B cell (primary cell): ENCODE data around the gene ZNF445. TPM values are rescaled to one million over a fixed set of nuclear protein-coding genes. Genes with fewer than 3 reads are reported as not detected.

ENCODE experiments used
- ATAC-seq: fragments of 200-7000 bp; cut with Tn5 transposase; one replicate; pipeline ENCODE4 v1.10.0; 2021; ENCODE audit warnings: low read depth, mild to moderate bottlenecking, moderate number of reproducible peaks, moderate library complexity
- CTCF ChIA-PET: fragments of 350-600 bp; sonication (Branson Sonifier 250); formaldehyde crosslinking; loops from one replicate; lab custom pipeline; 2021; ENCODE audit warnings: antibody characterized with exemption, inconsistent platforms; lab: Charles Lee
- POLR2A ChIA-PET: fragments of 350-600 bp; sonication (Branson Sonifier 250); formaldehyde crosslinking; loops from one replicate; lab custom pipeline; 2021; ENCODE audit warnings: antibody characterized with exemption; lab: Charles Lee
- DNase-seq: peaks from one replicate; pipeline ENCODE4 v3.0.0; 2013
- H2AFZ ChIP-seq: 2 replicates; pipeline ENCODE4 v1.6.1; 2012; ENCODE audit warnings: mild to moderate bottlenecking, low read depth, low read length; ENCODE audit not compliant: insufficient read depth, poor library complexity, severe bottlenecking
- H3K27ac ChIP-seq, 2 donors: 1 replicate in 1 of 2; 2 replicates in 1 of 2; pipeline ENCODE4 v1.5.1; 2012 to 2013; ENCODE audit warnings: low read length in 2 of 2, mild to moderate bottlenecking in 2 of 2, moderate library complexity in 1 of 2
- H3K27me3 ChIP-seq, 4 experiments: fragments of 200-600 bp in 1 of 4; sonication (generic) in 1 of 4; replicated peaks in 1 of 4; 1 replicate in 2 of 4; 2 replicates in 2 of 4; pipeline versions ENCODE4 v1.6.1 to v1.7.0; 2013 to 2016; ENCODE audit warnings: low read length in 3 of 4, mild to moderate bottlenecking in 2 of 4, mixed read lengths in 1 of 4, moderate library complexity in 1 of 4; ENCODE audit not compliant: insufficient read depth in 4 of 4, control insufficient read depth in 3 of 4; ENCODE audit errors: control extremely low read depth in 1 of 4
- H3K36me3 ChIP-seq, 2 experiments: replicated peaks in 1 of 2; 1 replicate in 1 of 2; 2 replicates in 1 of 2; pipeline versions ENCODE4 v1.6.1 to v1.7.1; 2013; ENCODE audit warnings: low read length in 1 of 2; ENCODE audit not compliant: insufficient read depth in 2 of 2, control insufficient read depth in 1 of 2; ENCODE audit errors: control extremely low read depth in 1 of 2, extremely low read depth in 1 of 2
- H3K4me1 ChIP-seq, 2 donors: fragments of 200-600 bp in 1 of 2; sonication (generic) in 1 of 2; 1 replicate in 1 of 2; 2 replicates in 1 of 2; pipeline versions ENCODE4 v1.5.1 to v1.6.1; 2013 to 2017; ENCODE audit warnings: low read length in 2 of 2; ENCODE audit not compliant: control insufficient read depth in 2 of 2, insufficient read depth in 2 of 2
- H3K4me2 ChIP-seq: replicated peaks from 2 replicates; pipeline ENCODE3; 2012; ENCODE audit warnings: mild to moderate bottlenecking, low read depth, low read length; ENCODE audit not compliant: poor library complexity, severe bottlenecking
- H3K4me3 ChIP-seq, 5 experiments: fragments of 200-600 bp in 1 of 5; sonication (generic) in 1 of 5; 1 replicate in 3 of 5; 2 replicates in 2 of 5; pipeline versions ENCODE4 v1.5.1 to v1.7.0; 2011 to 2016; ENCODE audit warnings: low read length in 4 of 5, mild to moderate bottlenecking in 4 of 5, low read depth in 2 of 5, control low read depth in 1 of 5, moderate library complexity in 1 of 5; ENCODE audit not compliant: insufficient read depth in 1 of 5; ENCODE audit errors: control extremely low read depth in 1 of 5, extremely low read depth in 1 of 5
- H3K79me2 ChIP-seq: fragments of 200-600 bp; sonication (generic); one replicate; pipeline ENCODE4 v1.6.0; 2016; ENCODE audit warnings: low read length; ENCODE audit not compliant: control insufficient read depth, insufficient read depth
- H3K9ac ChIP-seq: fragments of 200-600 bp; sonication (generic); 2 replicates; pipeline ENCODE4 v1.6.1; 2017; ENCODE audit warnings: mild to moderate bottlenecking, low read length, moderate library complexity
- H3K9me3 ChIP-seq, 3 donors: one replicate each; pipeline versions ENCODE4 v1.6.1 to v1.7.1; 2013; ENCODE audit warnings: low read length in 2 of 3; ENCODE audit not compliant: control insufficient read depth in 2 of 3, insufficient read depth in 1 of 3; ENCODE audit errors: control extremely low read depth in 1 of 3
- H4K20me1 ChIP-seq: 2 replicates; pipeline ENCODE4 v1.6.0; 2012; ENCODE audit warnings: mild to moderate bottlenecking, low read length; ENCODE audit not compliant: insufficient read depth, control insufficient read depth, poor library complexity, severe bottlenecking
- H3K27ac Mint-ChIP-seq: one replicate; pipeline ENCODE4 v1.8.0; 2021; ENCODE audit warnings: mixed read lengths
- H3K27me3 Mint-ChIP-seq: one replicate; pipeline ENCODE4 v1.8.0; 2021; ENCODE audit warnings: mixed read lengths
- H3K4me1 Mint-ChIP-seq: one replicate; pipeline ENCODE4 v1.8.0; 2021; ENCODE audit warnings: mixed read lengths
- H3K4me3 Mint-ChIP-seq: one replicate; pipeline ENCODE4 v1.8.0; 2021; ENCODE audit warnings: mixed read lengths
- H3K9me3 Mint-ChIP-seq: one replicate; pipeline ENCODE4 v1.8.0; 2022; ENCODE audit warnings: mixed read lengths; ENCODE audit not compliant: insufficient read depth
- CTCF ChIP-seq: fragments of 200-600 bp; IDR thresholded peaks from one replicate; pipeline ENCODE4 v1.8.0; 2022; ENCODE audit warnings: antibody characterized with exemption, mild to moderate bottlenecking
- EZH2 ChIP-seq: IDR thresholded peaks from 2 replicates; pipeline ENCODE4 v1.6.1; 2012; ENCODE audit warnings: borderline replicate concordance, low read depth, mild to moderate bottlenecking, moderate library complexity, low read length; ENCODE audit not compliant: insufficient read depth, poor library complexity, severe bottlenecking
- WGBS: methylation state at CpG from one replicate; pipeline ENCODE4 v1.1.5; 2013; ENCODE audit warnings: missing lambda C conversion rate; ENCODE audit not compliant: insufficient coverage; 5-methylcytosine and 5-hydroxymethylcytosine counted together
- intact Hi-C: fragments of 100-400 bp; cut with micrococcal nuclease; formaldehyde crosslinking; loops from one replicate; pipeline ENCODE4 v1.10.0; 2022
- polyA plus RNA-seq: library from polyadenylated mRNA; depleted of rRNA; stranded (reverse); fragments of >200 nt; gene quantifications from 2 replicates; pipeline ENCODE4 v1.2.3, GENCODE V29; 2012
- total RNA-seq, 2 donors: library from RNA; stranded (reverse); fragments of 120-200 nt in 1 of 2; gene quantifications; 1 replicate in 1 of 2; 2 replicates in 1 of 2; pipeline versions ENCODE4 v1.2.3 to v1.2.4, GENCODE V29; 2013 to 2022

Gene ZNF445
- total and polyA plus RNA-seq, 2 donors (not counting 1 experiment from before 2014, with no cell fraction given): 2.6 to 29.7 TPM

GRCh38 chr3:44445786-44446185 is 31.7 kb downstream of the ZNF445 start:
- Histone ChIP-seq H4K20me1 (no peaks in the 10 kb centered on the region), H2AFZ (no peak overlapping the region), H3K4me3 (no peak overlapping the region), H3K27me3 (no peaks in the 10 kb centered on the region), H3K4me1 (peaks cover 0 to under 1% of the 10 kb centered on the region in 2 donors), H3K4me2 (no peak overlapping the region), H3K27ac (no peak overlapping the region), H3K79me2 (no peaks in the 10 kb centered on the region), H3K9ac (no peak overlapping the region), H3K36me3 (peaks cover 6 to 59% of the 10 kb centered on the region in 2 experiments), H3K9me3 (peaks cover 0 to 4% (median 0%) of the 10 kb centered on the region in 3 donors)
- ChIA-PET POLR2A (no interaction called here), CTCF (no interaction called here)
- DNase-seq: no peak
- Mint-ChIP-seq H3K4me3 (no peak overlapping the region), H3K9me3 (peaks cover 2% of the 10 kb centered on the region), H3K27me3 (no peaks in the 10 kb centered on the region), H3K27ac (no peak overlapping the region), H3K4me1 (peaks cover 3% of the 10 kb centered on the region)
- no peak for ATAC-seq
- 100% methylated on average over 1 of the region's 5 CpGs for WGBS
- intact Hi-C loops: no loop called here
- no peak for TF ChIP-seq CTCF
- no peak for TF ChIP-seq EZH2

GRCh38 chr3:44444896-44445691 is 32.4 kb downstream of the ZNF445 start:
- Histone ChIP-seq H3K4me2 (no peak overlapping the region), H3K79me2 (no peaks in the 10 kb centered on the region), H3K4me3 (no peak overlapping the region), H4K20me1 (no peaks in the 10 kb centered on the region), H3K27ac (no peak overlapping the region), H3K4me1 (peaks cover 7% of the 10 kb centered on the region in 2 donors), H3K27me3 (no peaks in the 10 kb centered on the region), H3K36me3 (peaks cover 6 to 53% of the 10 kb centered on the region in 2 experiments), H2AFZ (no peak overlapping the region), H3K9me3 (peaks cover 0 to 4% (median 0%) of the 10 kb centered on the region in 3 donors), H3K9ac (no peak overlapping the region)
- intact Hi-C loops: no loop called here
- DNase-seq: no peak
- Mint-ChIP-seq H3K27ac (no peak overlapping the region), H3K4me3 (no peak overlapping the region), H3K4me1 (peaks cover 10% of the 10 kb centered on the region), H3K27me3 (no peaks in the 10 kb centered on the region), H3K9me3 (peaks cover 2% of the 10 kb centered on the region)
- WGBS: 98% methylated on average over 5 of the region's 7 CpGs
- ChIA-PET POLR2A (no interaction called here), CTCF (no interaction called here)
- TF ChIP-seq EZH2: no peak
- ATAC-seq: no peak
